DMS153 treated with DMSO at 0.1 percent for 48 hours (cell line): Measurements from ENCODE around the gene TMC4.
"Not testable (repeated sequence)": the region's sequence is repeated elsewhere in the genome, so short reads cannot be mapped to it uniquely, and the experiment has no call there.

ENCODE experiments used
- DNase-seq: peaks from one replicate; lab custom pipeline; 2025; ENCODE audit not compliant: unreplicated experiment; lab: John Stamatoyannopoulos, UW

Gene TMC4

GRCh38 chr19:54172471-54173358 lies at the start of gene TMC4:
Gene TMC4 (minus strand): TSS chr19:54173160. CDS start chr19:54173117, 43 bp downstream.
- peak; percentile 70 for DNase-seq

- DNase-seq: not testable (repeated sequence)
Measured at GRCh38 chr19:54221947-54222346, 49.0 kb upstream of the TMC4 start.

GRCh38 chr19:54219702-54220101 lies 46.7 kb upstream of the TMC4 start:
- not testable (repeated sequence) for DNase-seq

GRCh38 chr19:54218960-54219661 lies 46.2 kb upstream of the TMC4 start:
- DNase-seq: no peak

- DNase-seq: no peak
Measured at GRCh38 chr19:54218259-54218658, 45.3 kb upstream of the TMC4 start.

GRCh38 chr19:54217517-54218247 lies 44.7 kb upstream of the TMC4 start:
- not testable (repeated sequence) for DNase-seq

GRCh38 chr19:54216869-54217268 lies 43.9 kb upstream of the TMC4 start:
- no peak for DNase-seq

- not testable (repeated sequence) for DNase-seq
Measured at GRCh38 chr19:54214734-54215133, 41.8 kb upstream of the TMC4 start.

- DNase-seq: not testable (repeated sequence)
Measured at GRCh38 chr19:54214217-54214616, 41.3 kb upstream of the TMC4 start.

- DNase-seq: no peak
Measured at GRCh38 chr19:54211235-54211634, 38.3 kb upstream of the TMC4 start.

GRCh38 chr19:54209811-54210494 lies 37.0 kb upstream of the TMC4 start:
- DNase-seq: peak; percentile 84

- no peak for DNase-seq
Measured at GRCh38 chr19:54209058-54209810, 36.3 kb upstream of the TMC4 start.

GRCh38 chr19:54208784-54209057 lies 35.8 kb upstream of the TMC4 start:
- DNase-seq: no peak

- DNase-seq: no peak
Measured at GRCh38 chr19:54207983-54208783, 35.2 kb upstream of the TMC4 start.

- DNase-seq: no peak
Measured at GRCh38 chr19:54207676-54207982, 34.7 kb upstream of the TMC4 start.

- not testable (repeated sequence) for DNase-seq
Measured at GRCh38 chr19:54207193-54207592, 34.2 kb upstream of the TMC4 start.

- no peak for DNase-seq
Measured at GRCh38 chr19:54206831-54207177, 33.8 kb upstream of the TMC4 start.

- no peak for DNase-seq
Measured at GRCh38 chr19:54206030-54206830, 33.3 kb upstream of the TMC4 start.
